Measurements from ENCODE around the gene GLIS1.

The GLIS1 gene

GRCh38 chr1:53544728-53545515 lies 194.0 kb downstream of the GLIS1 start:
- TF ChIP-seq CTCF (IDR thresholded peaks at IDR 0.05; ENCODE audit: insufficient read depth, low read length, poor library complexity, severe bottlenecking) = no peak
- no peak for TF ChIP-seq EZH2phosphoT487 (conservative IDR thresholded peaks at IDR 0.05; ENCODE audit: low read length)
- no peaks in the 10 kb centered on the region for H3K9me2 ChIP-seq (replicated peaks; ENCODE audit: insufficient read depth, low read length)

GRCh38 chr1:53543778-53544695 lies 194.9 kb downstream of the GLIS1 start:
- H3K9me2 ChIP-seq (replicated peaks; ENCODE audit: insufficient read depth, low read length) = no peaks in the 10 kb centered on the region
- no peaks in the 10 kb centered on the region for H3K27me3 ChIP-seq (ENCODE audit: low read length)
- no peaks in the 10 kb centered on the region for H4K20me1 ChIP-seq (ENCODE audit: low read depth, low read length)
- H3K9ac ChIP-seq (ENCODE audit: low read length) = no peak overlapping the region
- H3F3A ChIP-seq (ENCODE audit: insufficient read depth) = no peaks in the 10 kb centered on the region
- no peak overlapping the region for H3K27ac ChIP-seq (ENCODE audit: low read depth, low read length)
- H3K4me3 ChIP-seq (ENCODE audit: insufficient read depth, low read length, poor library complexity, severe bottlenecking) = no peak overlapping the region
- H3K4me2 ChIP-seq (ENCODE audit: low read depth, low read length, poor library complexity, severe bottlenecking) = no peak overlapping the region
- H3K79me2 ChIP-seq (ENCODE audit: insufficient read depth, low read length) = no peaks in the 10 kb centered on the region
- TF ChIP-seq EZH2phosphoT487 (conservative IDR thresholded peaks at IDR 0.05; ENCODE audit: low read length) = no peak
- TF ChIP-seq CTCF (IDR thresholded peaks at IDR 0.05; ENCODE audit: insufficient read depth, low read length, poor library complexity, severe bottlenecking) = no peak
- no peaks in the 10 kb centered on the region for H3K36me3 ChIP-seq (ENCODE audit: low read length)
- H2AFZ ChIP-seq (ENCODE audit: low read depth, low read length, severe bottlenecking) = no peak overlapping the region
- H3K9me3 ChIP-seq (ENCODE audit: insufficient read depth, low read length) = no peaks in the 10 kb centered on the region

More at GRCh38 chr1:53544728-53545515, 194.0 kb downstream of the GLIS1 start:
- H3K79me2 ChIP-seq (ENCODE audit: insufficient read depth, low read length) = no peaks in the 10 kb centered on the region
- H3K9ac ChIP-seq (ENCODE audit: low read length) = no peak overlapping the region
- H3K36me3 ChIP-seq (ENCODE audit: low read length) = no peaks in the 10 kb centered on the region
- H3K27me3 ChIP-seq (ENCODE audit: low read length) = no peaks in the 10 kb centered on the region
- H3K9me3 ChIP-seq (ENCODE audit: insufficient read depth, low read length) = no peaks in the 10 kb centered on the region
- H4K20me1 ChIP-seq (ENCODE audit: low read depth, low read length) = no peaks in the 10 kb centered on the region
- no peak overlapping the region for H3K4me3 ChIP-seq (ENCODE audit: insufficient read depth, low read length, poor library complexity, severe bottlenecking)
- no peak overlapping the region for H3K27ac ChIP-seq (ENCODE audit: low read depth, low read length)
- no peaks in the 10 kb centered on the region for H3F3A ChIP-seq (ENCODE audit: insufficient read depth)
- no peak overlapping the region for H3K4me2 ChIP-seq (ENCODE audit: low read depth, low read length, poor library complexity, severe bottlenecking)
- no peak overlapping the region for H2AFZ ChIP-seq (ENCODE audit: low read depth, low read length, severe bottlenecking)

GRCh38 chr1:53543130-53543777 lies 195.7 kb downstream of the GLIS1 start:
- Histone ChIP-seq H3K9me2 (replicated peaks; ENCODE audit: insufficient read depth, low read length) (no peaks in the 10 kb centered on the region), H3K79me2 (ENCODE audit: insufficient read depth, low read length) (no peaks in the 10 kb centered on the region), H3K27me3 (ENCODE audit: low read length) (no peaks in the 10 kb centered on the region), H3F3A (ENCODE audit: insufficient read depth) (no peaks in the 10 kb centered on the region), H4K20me1 (ENCODE audit: low read depth, low read length) (no peaks in the 10 kb centered on the region), H3K27ac (ENCODE audit: low read depth, low read length) (no peak overlapping the region), H3K9ac (ENCODE audit: low read length) (no peak overlapping the region), H3K4me2 (ENCODE audit: low read depth, low read length, poor library complexity, severe bottlenecking) (no peak overlapping the region), H3K4me3 (ENCODE audit: insufficient read depth, low read length, poor library complexity, severe bottlenecking) (no peak overlapping the region), H3K9me3 (ENCODE audit: insufficient read depth, low read length) (no peaks in the 10 kb centered on the region), H3K36me3 (ENCODE audit: low read length) (no peaks in the 10 kb centered on the region), H2AFZ (ENCODE audit: low read depth, low read length, severe bottlenecking) (no peak overlapping the region)
- TF ChIP-seq EZH2phosphoT487 (conservative IDR thresholded peaks at IDR 0.05; ENCODE audit: low read length) = no peak
- TF ChIP-seq CTCF (IDR thresholded peaks at IDR 0.05; ENCODE audit: insufficient read depth, low read length, poor library complexity, severe bottlenecking) = no peak
